NCI-H774 (cell line): Measurements from ENCODE around the gene ASGR1.
"Not testable (repeated sequence)": the region's sequence is repeated elsewhere in the genome, so short reads cannot be mapped to it uniquely, and the experiment has no call there.

Experiments
- DNase-seq: peaks from one replicate; lab custom pipeline; 2025; lab: John Stamatoyannopoulos, UW

Gene ASGR1

GRCh38 chr17:7190276-7190917 lies 11.2 kb upstream of the ASGR1 start:
- DNase-seq: no peak

- DNase-seq: no peak
Observed at GRCh38 chr17:7186241-7186640, 7.1 kb upstream of the ASGR1 start.

- DNase-seq: no peak
Observed at GRCh38 chr17:7184647-7185046, 5.5 kb upstream of the ASGR1 start.

GRCh38 chr17:7184091-7184488 lies 4.9 kb upstream of the ASGR1 start:
- DNase-seq: no peak

- DNase-seq: no peak
Observed at GRCh38 chr17:7183433-7184090, 4.4 kb upstream of the ASGR1 start.

- not testable (repeated sequence) for DNase-seq
Observed at GRCh38 chr17:7182101-7182500, 2.9 kb upstream of the ASGR1 start.

DNA sequence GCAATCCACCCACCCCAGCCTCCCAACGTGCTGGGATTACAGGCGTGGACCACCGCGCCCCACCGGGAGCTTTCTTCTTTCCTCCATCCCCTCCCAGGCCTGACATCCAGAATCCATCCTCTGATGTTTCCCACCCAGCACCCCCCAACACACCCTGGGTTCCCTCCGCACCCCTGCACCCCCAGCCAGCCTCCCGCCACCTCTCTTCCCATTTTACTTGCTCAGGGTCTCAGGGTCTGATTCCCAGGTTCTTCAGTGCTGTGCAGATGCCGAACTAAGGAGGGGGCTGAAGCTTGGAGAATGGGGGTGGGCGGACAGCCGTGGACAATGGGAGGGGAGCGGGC lies 225 bp downstream of the ASGR1 start:
- DNase-seq: no peak

DNA sequence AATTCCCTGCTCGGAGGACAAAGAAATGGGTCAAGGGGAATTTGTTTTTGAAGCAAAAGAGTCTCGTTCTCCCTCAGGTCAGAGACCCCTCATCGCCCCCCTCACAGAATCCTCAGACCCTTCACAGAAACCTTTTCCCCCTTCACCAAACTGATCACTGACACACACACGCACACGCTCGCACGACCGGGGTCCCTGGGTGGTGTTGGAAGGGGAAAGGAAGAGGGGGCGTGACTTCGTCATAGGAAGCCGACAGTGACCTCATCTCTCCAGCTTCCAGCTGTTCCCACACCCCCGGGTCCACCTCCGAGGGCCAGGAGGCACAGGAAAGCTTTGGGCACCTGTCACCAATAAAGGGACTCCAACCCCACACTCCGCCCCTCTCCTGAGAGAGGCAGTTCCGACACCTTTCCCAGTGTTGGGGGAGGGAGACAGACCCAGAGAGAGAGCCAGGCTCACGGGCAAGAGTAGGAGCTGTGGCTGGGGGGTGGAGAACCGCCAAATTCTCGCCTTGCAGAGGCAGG lies 1.2 kb downstream of the ASGR1 start:
- no peak for DNase-seq

- DNase-seq: peak; percentile 7
Observed at GRCh38 chr17:7177191-7177953, 1.8 kb downstream of the ASGR1 start.

DNA sequence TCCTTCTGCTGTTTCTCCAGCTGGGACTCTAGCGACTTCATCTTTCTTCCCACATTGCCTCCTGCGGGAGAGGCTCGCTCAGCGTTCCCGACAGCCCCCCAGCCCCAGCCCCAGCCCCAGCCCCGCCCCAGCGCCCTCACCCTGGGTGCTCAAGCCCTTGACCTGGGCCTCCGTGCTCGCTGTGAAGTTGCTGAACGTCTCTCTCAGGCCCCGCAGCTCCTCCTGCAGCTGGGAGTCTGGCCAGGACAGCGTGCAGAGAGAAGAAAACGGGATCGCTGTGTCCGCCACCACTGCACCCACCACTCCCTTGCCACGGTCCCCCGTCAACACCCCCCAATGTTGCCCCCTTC lies 2.4 kb downstream of the ASGR1 start:
- no peak for DNase-seq

DNA sequence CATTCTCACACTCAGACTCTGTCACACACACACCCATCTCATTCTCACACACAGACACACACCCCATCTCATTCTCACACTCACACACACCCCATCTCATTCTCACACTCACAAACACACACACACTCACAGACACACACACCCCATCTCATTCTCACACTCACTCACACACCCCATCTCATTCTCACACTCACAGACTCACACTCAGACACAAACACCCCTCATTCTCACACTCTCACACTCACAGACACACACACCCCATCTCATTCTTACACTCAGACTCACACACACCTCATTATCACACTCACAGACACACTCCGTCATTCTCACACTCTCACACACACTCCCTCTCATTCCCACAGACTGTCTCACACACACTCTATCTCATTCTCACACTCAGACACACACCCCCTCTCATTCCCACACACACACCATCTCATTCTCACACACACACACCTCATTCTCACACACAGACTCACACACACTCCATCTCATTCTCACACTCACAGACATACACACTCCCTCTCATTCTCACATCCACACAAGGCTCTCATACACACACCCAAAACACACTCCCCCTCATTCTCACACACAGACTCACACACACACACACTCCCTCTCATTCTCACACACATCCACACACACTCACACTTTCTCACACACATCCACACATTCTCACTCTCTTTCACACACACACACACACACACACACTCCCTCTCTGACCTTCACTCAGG lies 2.9 kb downstream of the ASGR1 start:
- DNase-seq: no peak

DNA sequence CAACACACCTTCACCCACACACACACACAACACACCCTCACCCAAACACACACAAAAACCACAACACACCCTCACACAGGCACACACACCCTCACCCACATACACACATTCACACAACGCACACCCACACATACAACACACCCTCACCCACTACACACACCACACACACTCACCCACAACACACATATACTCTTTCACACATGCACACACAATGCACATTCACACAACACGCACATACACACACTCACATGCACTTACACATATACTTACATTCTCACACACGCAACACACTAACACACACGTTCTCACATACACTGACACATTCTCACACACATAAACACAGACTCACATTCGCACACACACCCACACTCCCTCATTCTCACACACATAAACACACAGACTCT lies 3.8 kb downstream of the ASGR1 start:
- no peak for DNase-seq

DNA sequence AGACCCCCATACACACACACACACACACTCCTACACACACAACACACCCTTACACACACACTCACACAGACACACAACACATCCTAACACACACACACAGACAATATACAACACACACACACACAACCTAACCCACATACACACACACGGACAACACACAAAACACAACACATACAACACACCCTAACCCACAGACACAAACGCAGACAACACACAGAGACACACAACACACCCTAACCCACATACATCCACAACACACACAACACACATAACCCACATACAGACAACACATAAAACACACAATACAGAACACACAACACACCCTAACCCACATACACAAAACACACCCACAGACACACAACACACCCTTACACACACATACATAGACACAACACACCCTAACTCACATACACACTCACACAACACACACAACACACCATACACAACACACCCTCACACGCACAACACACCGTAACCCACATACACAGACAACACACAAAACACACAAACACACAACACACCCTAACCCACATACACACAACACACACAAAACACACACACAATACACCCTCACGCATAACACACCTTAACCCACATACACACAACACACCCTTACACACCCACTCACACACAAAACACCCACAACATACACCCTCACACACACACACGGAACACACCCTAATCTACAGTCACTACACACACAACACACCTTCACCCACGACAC lies 4.4 kb downstream of the ASGR1 start:
- no peak for DNase-seq

- DNase-seq: no peak
Observed at GRCh38 chr17:7173687-7174602, 5.2 kb downstream of the ASGR1 start.

DNA sequence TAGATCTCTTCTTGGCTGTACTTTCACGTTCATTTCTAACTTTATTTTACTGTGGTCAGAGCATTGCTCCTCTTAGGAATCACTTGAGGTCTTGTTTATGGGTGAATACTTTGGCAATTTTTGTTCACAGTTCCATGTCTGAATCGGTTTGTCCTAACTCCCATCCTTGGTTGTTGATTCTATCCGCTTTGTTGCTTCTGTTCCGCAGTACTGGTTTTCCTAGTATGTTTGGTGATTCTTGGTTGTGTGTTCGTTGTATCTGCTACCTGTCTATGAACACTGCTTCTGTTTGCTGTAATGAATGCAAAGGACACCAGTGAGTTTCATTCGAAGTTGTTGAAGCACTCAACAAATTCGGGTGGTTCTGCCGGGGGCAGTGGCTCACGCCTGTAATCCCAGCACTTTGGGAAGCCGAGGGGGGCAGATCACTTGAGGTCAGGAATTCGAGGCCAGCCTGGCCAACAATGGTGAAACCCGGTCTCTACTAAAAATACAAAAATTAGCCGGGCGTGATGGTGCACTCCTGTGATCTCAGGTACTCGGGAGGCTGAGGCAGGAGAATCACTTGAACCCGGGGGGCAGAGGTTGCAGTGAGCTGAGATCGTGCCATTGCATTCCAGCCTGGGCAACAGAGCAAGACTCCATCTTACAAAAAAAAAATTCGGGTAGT lies 6.5 kb downstream of the ASGR1 start:
- not testable (repeated sequence) for DNase-seq

- DNase-seq: not testable (repeated sequence)
Observed at GRCh38 chr17:7169565-7169908, 9.6 kb downstream of the ASGR1 start.

- not testable (repeated sequence) for DNase-seq
Observed at GRCh38 chr17:7168841-7169564, 10.2 kb downstream of the ASGR1 start.

GRCh38 chr17:7167832-7168231 lies 11.3 kb downstream of the ASGR1 start:
- no peak for DNase-seq

DNA sequence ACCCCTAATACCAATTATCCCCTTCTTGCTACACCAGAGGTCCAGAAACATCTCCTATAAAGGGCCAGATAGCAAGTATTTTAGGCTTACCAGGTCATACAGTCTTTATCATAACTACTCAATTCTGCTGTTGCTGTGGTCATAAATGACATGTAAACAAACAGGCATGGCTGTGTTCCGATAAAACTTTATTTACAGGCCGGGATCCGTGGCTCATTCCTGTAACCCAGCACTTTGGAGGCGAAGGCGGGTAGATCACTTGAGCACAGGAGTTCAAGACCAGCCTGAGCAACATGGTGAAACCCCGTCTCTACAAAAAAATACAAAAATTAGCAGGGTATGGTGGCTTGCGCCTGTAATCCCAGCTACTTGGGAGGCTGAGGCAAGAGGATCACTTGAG lies 12.3 kb downstream of the ASGR1 start:
- DNase-seq: no peak

GRCh38 chr17:7159571-7159970 lies 19.6 kb downstream of the ASGR1 start:
- not testable (repeated sequence) for DNase-seq
